Ovary (tissue), 9 donors: Measurements from ENCODE around the gene THBS1. TPM values are rescaled to one million over a fixed set of nuclear protein-coding genes. Genes with fewer than 3 reads are reported as not detected.

Experiments used
- DNase-seq, 5 donors: peaks; one replicate each; pipeline ENCODE4 v3.0.0-alpha.2; 2019 to 2020
- H3K27ac ChIP-seq, 2 donors: fragments of 200-600 bp; one replicate each; pipeline versions ENCODE4 v1.5.1 to v1.8.0; 2019 to 2022
- H3K27me3 ChIP-seq: fragments of 200-600 bp; one replicate; pipeline ENCODE4 v1.8.0; 2022
- H3K36me3 ChIP-seq: fragments of 200-600 bp; sonication (generic); one replicate; pipeline ENCODE4 v1.5.1; 2019
- H3K4me1 ChIP-seq: one replicate; pipeline ENCODE4 v1.8.1; 2013; ENCODE audit warnings: mild to moderate bottlenecking, moderate library complexity; ENCODE audit not compliant: insufficient read depth
- H3K4me3 ChIP-seq: fragments of 200-600 bp; sonication (generic); one replicate; pipeline ENCODE4 v1.5.1; 2017
- H3K9me3 ChIP-seq, 2 donors: fragments of 200-600 bp in 1 of 2; sonication (generic) in 1 of 2; one replicate each; pipeline versions ENCODE4 v1.5.1 to v1.8.1; 2013 to 2019; ENCODE audit warnings: mild to moderate bottlenecking in 1 of 2, moderate library complexity in 1 of 2
- EP300 ChIP-seq: sonication (generic); formaldehyde crosslinking; IDR thresholded peaks from one replicate; pipeline ENCODE4 v1.6.1; 2017; ENCODE audit warnings: antibody characterized with exemption
- POLR2A ChIP-seq: fragments of 450-650 bp; IDR thresholded peaks from one replicate; pipeline ENCODE4 v1.6.1; 2017; ENCODE audit warnings: antibody characterized with exemption, mild to moderate bottlenecking, moderate library complexity
- WGBS, 3 donors: extraction: QIAGEN DNeasy Blood & Tissue Kit in 1 of 3; methylation state at CpG; one replicate each; pipeline versions ENCODE4 v1.1.5 to v1.1.7; 2013 to 2017; 5-methylcytosine and 5-hydroxymethylcytosine counted together
- intact Hi-C, 4 donors: fragments of 100-400 bp; cut with DNase I; formaldehyde crosslinking; loops; one replicate each; pipeline versions ENCODE4 v1.11.0 to v1.15.1; 2022 to 2023
- polyA plus RNA-seq, 2 donors: library from polyadenylated mRNA; stranded (reverse); fragments of 200-250 nt in 1 of 2; fragments of 350-450 nt in 1 of 2; fragmentation: Illumina TruSeq in 1 of 2; extraction: RNeasy Lipid Tissue Mini Kit (QIAGEN cat#74804) in 1 of 2; gene quantifications; one replicate each; pipeline ENCODE4 v1.2.3, GENCODE V29; 2013 to 2014
- total RNA-seq, 7 donors: library from RNA; depleted of rRNA in 2 of 7; stranded (reverse); fragments of >200 nt in 2 of 7; fragmentation: NEBNext Ultra II Directional in 3 of 7; extraction: Animal tissue kit (Norgen Biotek cat#: 25700) in 3 of 7; gene quantifications; one replicate each; pipeline versions ENCODE4 v1.1.0 to v1.2.4, GENCODE V29; 2016 to 2023
- TF ChIP-seq, protein P1 (sequence below), 3 donors: fragments of 450-650 bp in 2 of 3; fragments of 200-600 bp in 1 of 3; IDR thresholded peaks; one replicate each; pipeline versions ENCODE4 v1.5.1 to v1.8.0; 2016 to 2022; ENCODE audit warnings: antibody characterized with exemption in 3 of 3, mild to moderate bottlenecking in 1 of 3
- donor health status: DM: no; HTN: no; CAD: no; lungs with moderate emphysema.
- donor health status: DM: no; HTN: no; CAD: no.
- donor health status: Bipolar disorder and iron deficiency.
- donor health status: DM: yes; HTN: yes; CAD: no.
- donor health status: DM: no; HTN: no; CAD: no.
- donor health status: DM: yes; HTN: yes; CAD: no.

THBS1 gene
- total and polyA plus RNA-seq, 9 donors = 53.6 to 428 (median 154) TPM

DNA sequence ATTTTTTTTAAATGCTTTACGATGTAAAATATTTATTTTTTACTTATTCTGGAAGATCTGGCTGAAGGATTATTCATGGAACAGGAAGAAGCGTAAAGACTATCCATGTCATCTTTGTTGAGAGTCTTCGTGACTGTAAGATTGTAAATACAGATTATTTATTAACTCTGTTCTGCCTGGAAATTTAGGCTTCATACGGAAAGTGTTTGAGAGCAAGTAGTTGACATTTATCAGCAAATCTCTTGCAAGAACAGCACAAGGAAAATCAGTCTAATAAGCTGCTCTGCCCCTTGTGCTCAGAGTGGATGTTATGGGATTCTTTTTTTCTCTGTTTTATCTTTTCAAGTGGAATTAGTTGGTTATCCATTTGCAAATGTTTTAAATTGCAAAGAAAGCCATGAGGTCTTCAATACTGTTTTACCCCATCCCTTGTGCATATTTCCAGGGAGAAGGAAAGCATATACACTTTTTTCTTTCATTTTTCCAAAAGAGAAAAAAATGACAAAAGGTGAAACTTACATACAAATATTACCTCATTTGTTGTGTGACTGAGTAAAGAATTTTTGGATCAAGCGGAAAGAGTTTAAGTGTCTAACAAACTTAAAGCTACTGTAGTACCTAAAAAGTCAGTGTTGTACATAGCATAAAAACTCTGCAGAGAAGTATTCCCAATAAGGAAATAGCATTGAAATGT lies 15.6 kb downstream of the THBS1 start:
- DNase-seq = no peak
- Histone ChIP-seq H3K36me3 (no peaks in the 10 kb centered on the region), H3K27me3 (no peaks in the 10 kb centered on the region), H3K9me3 (no peaks in the 10 kb centered on the region), H3K27ac (no peak overlapping the region), H3K4me3 (no peak overlapping the region), H3K4me1 (peaks cover 1% of the 10 kb centered on the region)
- TF ChIP-seq EP300 = no peak
- no peak for TF ChIP-seq POLR2A
- TF ChIP-seq, protein P1, sequence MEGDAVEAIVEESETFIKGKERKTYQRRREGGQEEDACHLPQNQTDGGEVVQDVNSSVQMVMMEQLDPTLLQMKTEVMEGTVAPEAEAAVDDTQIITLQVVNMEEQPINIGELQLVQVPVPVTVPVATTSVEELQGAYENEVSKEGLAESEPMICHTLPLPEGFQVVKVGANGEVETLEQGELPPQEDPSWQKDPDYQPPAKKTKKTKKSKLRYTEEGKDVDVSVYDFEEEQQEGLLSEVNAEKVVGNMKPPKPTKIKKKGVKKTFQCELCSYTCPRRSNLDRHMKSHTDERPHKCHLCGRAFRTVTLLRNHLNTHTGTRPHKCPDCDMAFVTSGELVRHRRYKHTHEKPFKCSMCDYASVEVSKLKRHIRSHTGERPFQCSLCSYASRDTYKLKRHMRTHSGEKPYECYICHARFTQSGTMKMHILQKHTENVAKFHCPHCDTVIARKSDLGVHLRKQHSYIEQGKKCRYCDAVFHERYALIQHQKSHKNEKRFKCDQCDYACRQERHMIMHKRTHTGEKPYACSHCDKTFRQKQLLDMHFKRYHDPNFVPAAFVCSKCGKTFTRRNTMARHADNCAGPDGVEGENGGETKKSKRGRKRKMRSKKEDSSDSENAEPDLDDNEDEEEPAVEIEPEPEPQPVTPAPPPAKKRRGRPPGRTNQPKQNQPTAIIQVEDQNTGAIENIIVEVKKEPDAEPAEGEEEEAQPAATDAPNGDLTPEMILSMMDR (IDR thresholded peaks at IDR 0.05) = no peak
- intact Hi-C loops = no loop called here
- 56 to 65% (median 60%) methylated on average over 5 of the region's 5 CpGs for WGBS, 3 donors

DNA sequence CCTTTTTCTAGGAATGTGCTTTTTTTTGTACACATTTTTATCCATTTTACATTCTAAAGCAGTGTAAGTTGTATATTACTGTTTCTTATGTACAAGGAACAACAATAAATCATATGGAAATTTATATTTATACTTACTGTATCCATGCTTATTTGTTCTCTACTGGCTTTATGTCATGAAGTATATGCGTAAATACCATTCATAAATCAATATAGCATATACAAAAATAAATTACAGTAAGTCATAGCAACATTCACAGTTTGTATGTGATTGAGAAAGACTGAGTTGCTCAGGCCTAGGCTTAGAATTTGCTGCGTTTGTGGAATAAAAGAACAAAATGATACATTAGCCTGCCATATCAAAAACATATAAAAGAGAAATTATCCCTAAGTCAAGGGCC lies 16.5 kb downstream of the THBS1 start:
- Histone ChIP-seq H3K27me3 (no peaks in the 10 kb centered on the region), H3K9me3 (no peaks in the 10 kb centered on the region), H3K36me3 (no peaks in the 10 kb centered on the region), H3K4me1 (peaks cover 1% of the 10 kb centered on the region), H3K4me3 (no peak overlapping the region), H3K27ac (no peak overlapping the region)
- intact Hi-C loops = no loop called here
- DNase-seq = no peak
- 64 to 68% (median 66%) methylated on average over 2 of the region's 2 CpGs for WGBS, 3 donors
- no peak for TF ChIP-seq EP300
- TF ChIP-seq, protein P1 (IDR thresholded peaks at IDR 0.05) = no peak
- no peak for TF ChIP-seq POLR2A

DNA sequence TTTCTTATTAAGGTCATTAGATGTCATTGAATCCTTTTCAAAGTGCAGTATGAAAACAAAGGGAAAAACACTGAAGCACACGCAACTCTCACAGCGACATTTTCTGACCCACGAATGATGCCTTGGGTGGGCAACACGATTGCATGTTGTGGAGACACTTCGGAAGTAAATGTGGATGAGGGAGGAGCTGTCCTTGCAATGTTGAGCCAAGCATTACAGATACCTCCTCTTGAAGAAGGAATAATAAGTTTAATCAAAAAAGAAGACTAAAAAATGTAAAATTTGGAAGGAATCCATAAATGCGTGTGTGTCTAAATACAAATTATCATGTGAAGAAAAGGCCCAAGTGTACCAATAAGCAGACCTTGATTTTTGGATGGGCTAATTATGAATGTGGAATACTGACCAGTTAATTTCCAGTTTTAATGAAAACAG lies 16.9 kb downstream of the THBS1 start:
- TF ChIP-seq POLR2A = no peak
- TF ChIP-seq, protein P1 (IDR thresholded peaks at IDR 0.05) = no peak
- TF ChIP-seq EP300 = no peak
- DNase-seq = no peak
- no peak overlapping the region for H3K27ac ChIP-seq
- no peaks in the 10 kb centered on the region for H3K9me3 ChIP-seq
- WGBS, 3 donors = 21 to 51% (median 40%) methylated on average over 6 of the region's 6 CpGs
- intact Hi-C loops = no loop called here
- H3K27me3 ChIP-seq = no peaks in the 10 kb centered on the region
- no peak overlapping the region for H3K4me3 ChIP-seq
- H3K36me3 ChIP-seq = no peaks in the 10 kb centered on the region
- H3K4me1 ChIP-seq = peaks cover 1% of the 10 kb centered on the region

DNA sequence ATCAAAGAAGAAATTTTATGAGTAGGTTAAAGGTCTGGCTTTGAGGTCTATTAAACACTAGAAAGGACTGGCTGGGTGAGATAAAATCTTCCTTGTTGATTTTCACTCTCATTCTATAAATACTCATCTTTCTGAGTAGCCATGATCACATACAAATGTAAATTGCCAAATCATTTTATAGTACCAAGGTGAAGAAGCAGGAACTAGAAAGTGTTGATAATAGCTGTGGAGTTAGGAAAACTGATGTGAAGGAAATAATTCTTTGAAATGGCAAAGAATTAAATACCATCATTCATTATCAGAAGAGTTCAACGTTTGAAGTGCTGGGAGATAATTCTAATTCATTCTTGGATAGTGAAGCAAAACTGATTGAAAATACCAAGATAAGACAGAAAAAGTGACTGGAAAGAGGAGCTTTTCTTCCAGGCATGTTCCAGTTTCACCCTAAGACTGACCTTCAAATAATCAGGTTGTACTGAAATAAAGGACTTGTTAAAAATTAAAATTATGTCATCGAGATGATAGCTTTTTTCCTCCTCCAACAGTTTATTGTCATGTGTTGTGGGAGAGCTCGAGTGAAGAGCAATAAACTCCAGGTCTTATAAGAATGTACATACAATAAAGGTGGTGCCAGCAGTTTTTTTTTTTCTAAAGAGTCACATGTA lies 17.4 kb downstream of the THBS1 start:
- no peaks in the 10 kb centered on the region for H3K27me3 ChIP-seq
- intact Hi-C loops = no loop called here
- 10 to 15% (median 11%) methylated on average over 3 of the region's 3 CpGs for WGBS, 3 donors
- TF ChIP-seq EP300 (no peak), POLR2A (no peak)
- TF ChIP-seq, protein P1 (IDR thresholded peaks at IDR 0.05) = no peak
- no peaks in the 10 kb centered on the region for H3K36me3 ChIP-seq
- no peak overlapping the region for H3K27ac ChIP-seq
- no peaks in the 10 kb centered on the region for H3K9me3 ChIP-seq
- H3K4me1 ChIP-seq = peaks cover 1% of the 10 kb centered on the region
- H3K4me3 ChIP-seq = no peak overlapping the region
- no peak for DNase-seq
